Caco-2 (cell line): ENCODE measurements around the gene ZCCHC9. TPM values are rescaled to one million over a fixed set of nuclear protein-coding genes. Genes with fewer than 3 reads are reported as not detected.

ENCODE experiments used
- Bru-seq: library from RNA; stranded (reverse); fragments of 400-500 nt; gene quantifications from one replicate; lab custom pipeline; 2021; lab: Mats Ljungman, UMichigan
- BruChase-seq, 2 experiments: library from RNA; stranded (reverse); fragments of 400-500 nt; gene quantifications; one replicate each; lab custom pipeline; 2021; lab: Mats Ljungman, UMichigan
- BruUV-seq: library from RNA; stranded (reverse); fragments of 400-500 nt; replicated peaks from 2 replicates; lab custom pipeline; 2021; lab: Mats Ljungman, UMichigan
- CTCF ChIA-PET: fragments of 300-600 bp; sonication (Branson Sonifier 250); formaldehyde crosslinking; loops from one replicate; lab custom pipeline; 2022; ENCODE audit warnings: antibody characterized with exemption; lab: Charles Lee
- POLR2A ChIA-PET: fragments of 300-600 bp; sonication (Branson Sonifier 250); formaldehyde crosslinking; loops from one replicate; lab custom pipeline; 2022; ENCODE audit warnings: antibody characterized with exemption; lab: Charles Lee
- DNase-seq, 2 experiments: peaks; one replicate each; pipeline versions ENCODE4 v3.0.0 to v3.0.0-alpha.2; 2020 to 2022
- H3K27me3 ChIP-seq: replicated peaks from 2 replicates; pipeline ENCODE4 v1.6.0; 2011; ENCODE audit warnings: low read length; ENCODE audit not compliant: control insufficient read depth, insufficient read depth
- H3K36me3 ChIP-seq: 2 replicates; pipeline ENCODE4 v1.5.1; 2011; ENCODE audit warnings: low read length; ENCODE audit not compliant: control insufficient read depth, insufficient read depth
- H3K4me1 ChIP-seq: fragments of 250-450 bp; sonication (Bioruptor Pico); 2 replicates; pipeline ENCODE4 v1.5.1; 2020; ENCODE audit warnings: mild to moderate bottlenecking
- H3K4me3 ChIP-seq: 2 replicates; pipeline ENCODE4 v1.5.1; 2011; ENCODE audit warnings: low read depth, mild to moderate bottlenecking, control low read depth, low read length
- H3K9me3 ChIP-seq: fragments of 250-450 bp; sonication (Bioruptor Pico); 2 replicates; pipeline ENCODE4 v1.5.1; 2020; ENCODE audit warnings: mild to moderate bottlenecking, moderate library complexity
- H3K27ac Mint-ChIP-seq: one replicate; pipeline ENCODE4 v1.8.0; 2022; ENCODE audit warnings: mixed read lengths; ENCODE audit not compliant: unreplicated experiment
- H3K27me3 Mint-ChIP-seq: one replicate; pipeline ENCODE4 v1.8.0; 2022; ENCODE audit warnings: mixed read lengths; ENCODE audit not compliant: insufficient read depth, unreplicated experiment
- H3K36me3 Mint-ChIP-seq: one replicate; pipeline ENCODE4 v1.8.0; 2022; ENCODE audit warnings: mild to moderate bottlenecking, mixed read lengths; ENCODE audit not compliant: insufficient read depth, unreplicated experiment
- H3K4me1 Mint-ChIP-seq: one replicate; pipeline ENCODE4 v1.8.0; 2022; ENCODE audit warnings: low read depth, mixed read lengths; ENCODE audit not compliant: unreplicated experiment
- H3K4me3 Mint-ChIP-seq: one replicate; pipeline ENCODE4 v1.8.0; 2022; ENCODE audit warnings: mild to moderate bottlenecking, moderate library complexity, mixed read lengths; ENCODE audit not compliant: unreplicated experiment
- H3K9me3 Mint-ChIP-seq: one replicate; pipeline ENCODE4 v1.8.0; 2022; ENCODE audit warnings: mixed read lengths; ENCODE audit not compliant: unreplicated experiment
- CTCF ChIP-seq, 2 experiments: fragments of 200-600 bp in 1 of 2; IDR thresholded peaks; 1 replicate in 1 of 2; 2 replicates in 1 of 2; pipeline versions ENCODE4 v1.5.1 to v1.8.0; 2011 to 2022; ENCODE audit warnings: antibody characterized with exemption in 1 of 2, control low read depth in 1 of 2, inconsistent platforms in 1 of 2, low read depth in 1 of 2, low read length in 1 of 2, mild to moderate bottlenecking in 1 of 2, moderate library complexity in 1 of 2; ENCODE audit not compliant: insufficient read depth in 1 of 2, severe bottlenecking in 1 of 2, unreplicated experiment in 1 of 2
- intact Hi-C: fragments of 100-400 bp; cut with micrococcal nuclease; formaldehyde crosslinking; loops from one replicate; pipeline ENCODE4 v1.10.0; 2022; ENCODE audit not compliant: unreplicated experiment
- long read RNA-seq: library from polyadenylated mRNA; stranded (forward); transcript quantifications from one replicate; pipeline ENCODE4 v2.0.0, GENCODE V29; 2022
- total RNA-seq: library from RNA; stranded (reverse); gene quantifications from 2 replicates; pipeline ENCODE4 v1.2.3, GENCODE V29; 2022

Gene ZCCHC9
- total RNA-seq (72.2 and 82.2 TPM in 2 replicates), Bru-seq, nascent RNA (percentile 95 among the genes with signal in this experiment), BruChase-seq, experiment 1, labeled RNA remaining after a 2-hour chase (percentile 95 among the genes with signal in this experiment), BruChase-seq, experiment 2, labeled RNA remaining after a 6-hour chase (percentile 94 among the genes with signal in this experiment)
- long read RNA-seq, full-length matches to known transcripts, result 86 of 97 reads
- long read RNA-seq, partial matches to known transcripts, result 1 of 97 reads
- long read RNA-seq, other reads (novel, unspliced or antisense), result 10 of 97 reads

- ChIA-PET POLR2A (interaction anchor here (0.6 kb wide), 1 partner anchor 448 kb away, joined by 5 read pairs; no protein-coding TSS in a partner anchor), CTCF (interaction anchor here (0.7 to 1.5 kb wide), 5 partner anchors 9 to 864 kb away, joined by 3 read pairs; no protein-coding TSS in a partner anchor)
- peaks cover 3% of the 10 kb centered on the region for H3K36me3 ChIP-seq
- no peaks in the 10 kb centered on the region for H3K27me3 ChIP-seq
- peaks cover 14% of the 10 kb centered on the region for H3K4me1 Mint-ChIP-seq
- TSS peak; percentile 53 for BruUV-seq
- TF ChIP-seq CTCF (IDR thresholded peaks at IDR 0.05; ENCODE audit: insufficient read depth in 1 of 2, low read depth in 1 of 2, low read length in 1 of 2, severe bottlenecking in 1 of 2, unreplicated experiment in 1 of 2), result peak in 1 of 2 experiments; percentile 46
- intact Hi-C loops, result loop anchor here (1.0 kb wide), 1 partner anchor 70 kb away; no protein-coding TSS in a partner anchor
- no peaks in the 10 kb centered on the region for H3K9me3 Mint-ChIP-seq
- peaks cover 18% of the 10 kb centered on the region for H3K4me1 ChIP-seq
- peaks cover 29% of the 10 kb centered on the region for H3K36me3 Mint-ChIP-seq
- peak within 1 kb of the TSS; percentile 86 for H3K4me3 ChIP-seq
- H3K27ac Mint-ChIP-seq, result peak within 1 kb of the TSS; percentile 93
- DNase-seq, result peak; percentile 92 to 94
- H3K27me3 Mint-ChIP-seq, result no peaks in the 10 kb centered on the region
- peak within 1 kb of the TSS; percentile 91 for H3K4me3 Mint-ChIP-seq
- no peaks in the 10 kb centered on the region for H3K9me3 ChIP-seq
Measured at GRCh38 chr5:81301271-81302015, at the start of gene ZCCHC9. Gene ZCCHC9, plus strand, starts transcription at chr5:81301587. Its CDS starts 3,171 bp downstream, at chr5:81304758.

GRCh38 chr5:81251922-81252321 is 49.5 kb upstream of the ZCCHC9 start:
- Histone ChIP-seq H3K4me3 (no peak overlapping the region), H3K36me3 (peaks cover 4% of the 10 kb centered on the region), H3K9me3 (no peaks in the 10 kb centered on the region), H3K4me1 (peaks cover 18% of the 10 kb centered on the region), H3K27me3 (no peaks in the 10 kb centered on the region)
- H3K27me3 Mint-ChIP-seq, result no peaks in the 10 kb centered on the region
- CTCF ChIA-PET, result interaction anchor here (0.7 kb wide), 1 partner anchor 15 kb away, joined by 3 read pairs; no protein-coding TSS in a partner anchor
- DNase-seq, result no peak
- H3K4me3 Mint-ChIP-seq, result no peak overlapping the region
- H3K36me3 Mint-ChIP-seq, result peaks cover 16% of the 10 kb centered on the region
- H3K4me1 Mint-ChIP-seq, result peaks cover 15% of the 10 kb centered on the region
- BruUV-seq, result no TSS peak
- intact Hi-C loops, result no loop called here
- no peak for TF ChIP-seq CTCF (IDR thresholded peaks at IDR 0.05; ENCODE audit: insufficient read depth in 1 of 2, low read depth in 1 of 2, low read length in 1 of 2, severe bottlenecking in 1 of 2, unreplicated experiment in 1 of 2)
- H3K27ac Mint-ChIP-seq, result no peak overlapping the region
- POLR2A ChIA-PET, result no interaction called here
- H3K9me3 Mint-ChIP-seq, result peaks cover 12% of the 10 kb centered on the region

- Histone ChIP-seq H3K9me3 (no peaks in the 10 kb centered on the region), H3K4me3 (no peak overlapping the region), H3K4me1 (peaks cover 8% of the 10 kb centered on the region), H3K36me3 (peaks cover 4% of the 10 kb centered on the region), H3K27me3 (no peaks in the 10 kb centered on the region)
- POLR2A ChIA-PET, result no interaction called here
- intact Hi-C loops, result no loop called here
- Mint-ChIP-seq H3K36me3 (peaks cover 16% of the 10 kb centered on the region), H3K27me3 (no peaks in the 10 kb centered on the region), H3K4me3 (no peak overlapping the region), H3K9me3 (peaks cover 12% of the 10 kb centered on the region), H3K4me1 (peaks cover 8% of the 10 kb centered on the region), H3K27ac (no peak overlapping the region)
- no TSS peak for BruUV-seq
- no peak for DNase-seq
- CTCF ChIA-PET, result no interaction called here
- TF ChIP-seq CTCF (IDR thresholded peaks at IDR 0.05; ENCODE audit: insufficient read depth in 1 of 2, low read depth in 1 of 2, low read length in 1 of 2, severe bottlenecking in 1 of 2, unreplicated experiment in 1 of 2), result no peak
Measured at GRCh38 chr5:81252904-81253303, 48.5 kb upstream of the ZCCHC9 start.
